H1 (cell line): ENCODE data around the gene ST6GALNAC4. TPM values are rescaled to one million over a fixed set of nuclear protein-coding genes. Genes with fewer than 3 reads are reported as not detected.

Source experiments
- CTCF ChIA-PET: fragments of 300-600 bp; sonication (Branson Sonifier 250); formaldehyde crosslinking; loops from one replicate; lab custom pipeline; 2021; ENCODE audit not compliant: partially characterized antibody; lab: Charles Lee
- POLR2A ChIA-PET: fragments of 300-600 bp; sonication (Branson Sonifier 250); formaldehyde crosslinking; loops from one replicate; lab custom pipeline; 2021; ENCODE audit warnings: inconsistent platforms; ENCODE audit not compliant: partially characterized antibody; lab: Charles Lee
- DNase-seq, 2 experiments: peaks; one replicate each; pipeline versions ENCODE4 v3.0.0 to v3.0.0-alpha.2; 2010 to 2022; ENCODE audit warnings: low spot score in 2 of 2, low read depth in 1 of 2, mixed read lengths in 1 of 2
- FAIRE-seq: peaks from 2 replicates; lab custom pipeline; 2011; peaks lifted over from hg19 to GRCh38; lab: Jason Lieb, UNC
- H2AFZ ChIP-seq: 2 replicates; pipeline ENCODE4 v1.8.1; 2012; ENCODE audit warnings: low read length, inconsistent platforms
- H2AK5ac ChIP-seq: 2 replicates; pipeline ENCODE4 v1.6.1; 2013; ENCODE audit warnings: low read depth, low read length
- H2BK120ac ChIP-seq: replicated peaks from 2 replicates; pipeline ENCODE3; 2013; ENCODE audit warnings: low read depth, low read length, inconsistent platforms
- H2BK12ac ChIP-seq: 2 replicates; pipeline ENCODE4 v1.6.1; 2013; ENCODE audit warnings: low read depth, low read length
- H2BK15ac ChIP-seq: 2 replicates; pipeline ENCODE4 v1.6.1; 2013; ENCODE audit warnings: low read length
- H2BK20ac ChIP-seq: 2 replicates; pipeline ENCODE4 v1.6.1; 2013; ENCODE audit warnings: low read length
- H2BK5ac ChIP-seq: 2 replicates; pipeline ENCODE4 v1.6.1; 2013; ENCODE audit warnings: low read depth, low read length
- H3K14ac ChIP-seq: 2 replicates; pipeline ENCODE4 v1.6.1; 2013; ENCODE audit warnings: inconsistent platforms; ENCODE audit not compliant: insufficient read length
- H3K18ac ChIP-seq: 2 replicates; pipeline ENCODE4 v1.6.1; 2013; ENCODE audit warnings: low read length; ENCODE audit errors: extremely low read depth
- H3K23ac ChIP-seq: 2 replicates; pipeline ENCODE4 v1.6.1; 2013; ENCODE audit warnings: inconsistent platforms; ENCODE audit not compliant: insufficient read length
- H3K23me2 ChIP-seq: 2 replicates; pipeline ENCODE4 v1.6.1; 2013; ENCODE audit warnings: low read depth, low read length
- H3K27ac ChIP-seq: 2 replicates; pipeline ENCODE4 v1.6.1; 2011; ENCODE audit warnings: low read depth, low read length, inconsistent platforms
- H3K27me3 ChIP-seq, 4 experiments: replicated peaks in 1 of 4; 1 replicate in 1 of 4; 2 replicates in 3 of 4; pipeline versions ENCODE4 v1.6.1 to v1.8.1; 2011 to 2013; ENCODE audit warnings: low read length in 3 of 4, mild to moderate bottlenecking in 3 of 4, inconsistent platforms in 2 of 4, mixed read lengths in 2 of 4, moderate library complexity in 1 of 4; ENCODE audit not compliant: control insufficient read depth in 3 of 4, insufficient read depth in 3 of 4; ENCODE audit errors: extremely low read depth in 1 of 4
- H3K36me3 ChIP-seq, 4 experiments: 2 replicates each; pipeline versions ENCODE4 v1.6.1 to v1.8.1; 2011 to 2013; ENCODE audit warnings: mild to moderate bottlenecking in 4 of 4, low read length in 3 of 4, moderate library complexity in 2 of 4, control low read depth in 1 of 4, inconsistent platforms in 1 of 4; ENCODE audit not compliant: insufficient read depth in 4 of 4, control insufficient read depth in 2 of 4
- H3K4ac ChIP-seq: replicated peaks from 2 replicates; pipeline ENCODE3; 2013; ENCODE audit warnings: low read length, low read depth, mixed read lengths, inconsistent platforms; ENCODE audit not compliant: insufficient read length
- H3K4me1 ChIP-seq, 4 experiments: replicated peaks in 1 of 4; 1 replicate in 1 of 4; 2 replicates in 3 of 4; pipeline versions ENCODE4 v1.6.1 to v1.8.1; 2011 to 2013; ENCODE audit warnings: low read length in 3 of 4, inconsistent platforms in 2 of 4, mixed read lengths in 1 of 4; ENCODE audit not compliant: insufficient read depth in 4 of 4, control insufficient read depth in 3 of 4
- H3K4me2 ChIP-seq, 2 experiments: 2 replicates each; pipeline versions ENCODE4 v1.6.1 to v1.8.1; 2011 to 2013; ENCODE audit warnings: low read depth in 2 of 2, low read length in 2 of 2, control low read depth in 1 of 2, inconsistent platforms in 1 of 2, mild to moderate bottlenecking in 1 of 2; ENCODE audit not compliant: insufficient read depth in 1 of 2
- H3K4me3 ChIP-seq, 4 experiments: fragments of 200-600, 300-600 bp in 1 of 4; sonication (generic), shearing (Covaris generic), sonication (Bioruptor Twin) in 1 of 4; 2 replicates each; pipeline versions ENCODE4 v1.5.1 to v1.8.1; 2011 to 2016; ENCODE audit warnings: low read length in 4 of 4, low read depth in 3 of 4, control low read depth in 2 of 4, inconsistent platforms in 2 of 4, mild to moderate bottlenecking in 2 of 4, mixed read lengths in 1 of 4, moderate library complexity in 1 of 4; ENCODE audit not compliant: insufficient read depth in 2 of 4; ENCODE audit errors: extremely low read depth in 1 of 4
- H3K56ac ChIP-seq: replicated peaks from 2 replicates; pipeline ENCODE3; 2013; ENCODE audit warnings: low read depth, mild to moderate bottlenecking, mixed read lengths, low read length, inconsistent platforms; ENCODE audit not compliant: insufficient read length
- H3K79me1 ChIP-seq: 2 replicates; pipeline ENCODE4 v1.6.1; 2013; ENCODE audit warnings: low read depth, low read length, control low read depth
- H3K79me2 ChIP-seq, 2 experiments: 2 replicates each; pipeline versions ENCODE4 v1.6.1 to v1.8.1; 2012 to 2013; ENCODE audit warnings: low read length in 2 of 2, mild to moderate bottlenecking in 2 of 2, inconsistent platforms in 1 of 2; ENCODE audit not compliant: insufficient read depth in 2 of 2, control insufficient read depth in 1 of 2
- H3K9ac ChIP-seq, 4 experiments: replicated peaks in 1 of 4; 1 replicate in 1 of 4; 2 replicates in 3 of 4; pipeline versions ENCODE4 v1.6.1 to v1.8.1; 2011 to 2013; ENCODE audit warnings: low read depth in 3 of 4, low read length in 3 of 4, control low read depth in 2 of 4, mild to moderate bottlenecking in 2 of 4, moderate library complexity in 2 of 4, inconsistent platforms in 1 of 4; ENCODE audit errors: extremely low read depth in 1 of 4
- H3K9me3 ChIP-seq, 2 experiments: 2 replicates each; pipeline versions ENCODE4 v1.6.1 to v1.8.1; 2012 to 2013; ENCODE audit warnings: mild to moderate bottlenecking in 2 of 2, moderate library complexity in 2 of 2, control low read depth in 1 of 2, inconsistent platforms in 1 of 2, low read depth in 1 of 2, low read length in 1 of 2, mixed read lengths in 1 of 2; ENCODE audit not compliant: insufficient read depth in 2 of 2
- H4K20me1 ChIP-seq, 2 experiments: replicated peaks in 1 of 2; 2 replicates each; pipeline versions ENCODE3 to v1.8.1; 2011 to 2013; ENCODE audit warnings: inconsistent platforms in 2 of 2, low read length in 2 of 2, mild to moderate bottlenecking in 1 of 2; ENCODE audit not compliant: insufficient read depth in 2 of 2, control insufficient read depth in 1 of 2
- H4K5ac ChIP-seq: 2 replicates; pipeline ENCODE4 v1.6.1; 2013; ENCODE audit warnings: low read length, low read depth, mixed read lengths, inconsistent platforms; ENCODE audit not compliant: insufficient read length
- H4K8ac ChIP-seq: 2 replicates; pipeline ENCODE4 v1.8.0; 2013; ENCODE audit warnings: mild to moderate bottlenecking, moderate library complexity, low read length, inconsistent platforms; ENCODE audit not compliant: insufficient read depth; ENCODE audit errors: extremely low read depth
- H4K91ac ChIP-seq: replicated peaks from 2 replicates; pipeline ENCODE3; 2013; ENCODE audit warnings: low read length, mixed read lengths, inconsistent platforms; ENCODE audit not compliant: insufficient read length
- SP1 ChIP-seq: IDR thresholded peaks from 2 replicates; pipeline ENCODE4 v1.6.1; 2011; ENCODE audit warnings: low read depth, low read length
- TAF1 ChIP-seq: IDR thresholded peaks from 2 replicates; pipeline ENCODE4 v1.6.1; 2011; ENCODE audit warnings: mild to moderate bottlenecking, low read depth, low read length
- WGBS, 2 experiments: shearing (Covaris generic) in 1 of 2; methylation state at CpG; one replicate each; pipeline versions ENCODE4 v1.1.6 to v1.1.7; 2013 to 2015; ENCODE audit warnings: low lambda C conversion rate in 2 of 2, mixed read lengths in 2 of 2, inconsistent platforms in 1 of 2, low coverage in 1 of 2, missing lambda C conversion rate in 1 of 2; ENCODE audit not compliant: insufficient replicate concordance in 2 of 2, insufficient coverage in 1 of 2, insufficient read length in 1 of 2; ENCODE audit errors: extremely low coverage in 1 of 2, missing lambda C conversion rate in 1 of 2; 5-methylcytosine and 5-hydroxymethylcytosine counted together
- polyA plus RNA-seq, 7 experiments: library from polyadenylated mRNA; depleted of rRNA in 3 of 7; stranded (reverse) in 5 of 7; unstranded in 2 of 7; fragments of >200 nt in 5 of 7; fragments of 200-250 nt in 2 of 7; gene quantifications; 1 replicate in 5 of 7; 2 replicates in 1 of 7; 4 replicates in 1 of 7; pipeline versions ENCODE4 v1.2.1 to v1.2.3, GENCODE V29; 2011 to 2013; ENCODE audit warnings: missing spikeins in 2 of 7, mixed read lengths in 2 of 7
- total RNA-seq: library from RNA; stranded (reverse); fragmentation: NEBNext Ultra II Directional; extraction: Animal tissue kit (Norgen Biotek cat#: 25700); gene quantifications from 2 replicates; pipeline ENCODE4 v1.2.1, GENCODE V29; 2021

The ST6GALNAC4 gene
- total and polyA plus RNA-seq, 2 of the 8 experiments (the other 6 are each of a cell fraction or from before 2014, with no cell fraction given) = 21.8 to 34.1 TPM

GRCh38 chr9:127923046-127923445, 6.2 kb upstream of the ST6GALNAC4 start:
- Histone ChIP-seq H3K23me2 (peaks cover 12% of the 10 kb centered on the region; the same call in 1 of the 2 replicates), H2BK120ac (no peak overlapping the region), H4K91ac (no peak overlapping the region), H3K4me1 (peaks cover 0 to 1% (median under 1%) of the 10 kb centered on the region in 4 experiments; a peak in 6 of 7 replicates), H4K20me1 (peaks cover 0 to 6% of the 10 kb centered on the region in 2 experiments), H2AK5ac (no peak overlapping the region), H2BK20ac (no peak overlapping the region), H4K8ac (no peak overlapping the region), H3K9me3 (no peaks in the 10 kb centered on the region), H3K79me1 (no peaks in the 10 kb centered on the region), H3K4me3 (no peak overlapping the region), H3K23ac (no peak overlapping the region), H3K4me2 (no peak overlapping the region), H3K9ac (no peak overlapping the region), H3K18ac (no peak overlapping the region), H3K56ac (no peak overlapping the region), H3K27ac (no peak overlapping the region), H3K36me3 (no peaks in the 10 kb centered on the region), H2AFZ (no peak overlapping the region), H3K4ac (no peak overlapping the region), H2BK15ac (no peak overlapping the region), H3K79me2 (no peaks in the 10 kb centered on the region), H2BK5ac (no peak overlapping the region), H4K5ac (no peak overlapping the region), H3K14ac (no peak overlapping the region), H3K27me3 (peaks cover 0 to 8% (median 2%) of the 10 kb centered on the region in 4 experiments; a peak in 3 of 7 replicates), H2BK12ac (no peak overlapping the region)
- DNase-seq (no peak), FAIRE-seq (no peak)
- CTCF ChIA-PET = interaction anchor here (1.3 to 6.7 kb wide), 9 partner anchors 25 to 195 kb away, joined by 3 to 114 read pairs (median 13); partner anchors contain the start of gene ST6GALNAC6
- 74% methylated on average over 6 of the region's 6 CpGs; no CpG with 5 or more reads in 1 of the 2 experiments for WGBS, 2 experiments
- TF ChIP-seq TAF1 = no peak
- 0 out of 2 replicates have a peak, but pooled peaks have one; percentile 45 for TF ChIP-seq SP1
- POLR2A ChIA-PET = interaction anchor here (0.6 to 1.5 kb wide), 7 partner anchors 8 to 221 kb away, joined by 3 to 4 read pairs (median 3); no protein-coding TSS in a partner anchor
